ENCODE results near the gene FAM168A.

Gene FAM168A

GRCh38 chr11:73597956-73598718 is at the start of gene FAM168A:
TSS of gene FAM168A (minus strand) at chr11:73598112. CDS start at chr11:73468474, 129,638 bp downstream.
- peak; percentile 15 for TF ChIP-seq CTCF (IDR thresholded peaks at IDR 0.05; ENCODE audit: insufficient read depth, low read length, poor library complexity, severe bottlenecking)
- Histone ChIP-seq H3K27me3 (replicated peaks; ENCODE audit: control insufficient read depth, insufficient read depth, low read length) (no peaks in the 10 kb centered on the region), H3K4me3 (replicated peaks; ENCODE audit: low read depth, low read length) (peak within 1 kb of the TSS; percentile 71), H3K36me3 (ENCODE audit: control insufficient read depth, insufficient read depth, low read length) (no peaks in the 10 kb centered on the region)
- DNase-seq (ENCODE audit: extremely low read depth, insufficient read length), result peak; percentile 98

DNA sequence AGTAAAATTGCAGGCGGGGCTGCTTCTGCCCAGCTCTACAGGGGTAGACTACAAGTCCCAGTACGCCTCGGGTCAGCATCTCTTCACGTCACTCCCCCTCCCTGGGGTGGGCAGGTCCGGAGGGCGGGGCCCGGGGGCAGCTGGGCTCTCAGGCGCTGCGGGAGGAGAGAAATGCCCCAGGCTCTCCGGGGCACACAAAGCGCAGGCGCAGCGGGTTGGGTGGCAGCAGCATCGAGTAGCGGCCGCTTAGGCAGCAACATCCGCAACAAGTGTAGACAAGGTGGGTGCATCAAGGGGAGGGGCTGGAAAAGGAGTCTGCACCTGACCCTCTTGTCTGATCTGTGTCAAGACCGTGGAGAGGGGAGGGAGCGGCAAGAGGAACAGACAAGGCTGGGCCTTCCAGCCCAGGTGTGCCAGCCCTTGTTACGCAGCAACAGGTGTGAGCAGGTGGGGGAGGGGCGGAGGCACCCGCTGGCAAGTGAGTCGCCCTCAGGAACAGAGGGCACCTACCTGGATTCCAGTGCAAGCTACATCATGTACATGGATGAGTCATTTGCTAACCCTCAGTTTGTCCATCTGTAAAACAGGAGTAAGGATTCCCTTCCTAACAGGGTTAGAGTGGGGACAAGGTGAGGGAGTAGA is 49.7 kb upstream of the FAM168A start:
- Histone ChIP-seq H3K36me3 (ENCODE audit: control insufficient read depth, insufficient read depth, low read length) (no peaks in the 10 kb centered on the region), H3K27me3 (replicated peaks; ENCODE audit: control insufficient read depth, insufficient read depth, low read length) (no peaks in the 10 kb centered on the region; the same call in 1 of the 2 replicates), H3K4me3 (replicated peaks; ENCODE audit: low read depth, low read length) (no peak overlapping the region; the same call in 1 of the 2 replicates)
- DNase-seq (ENCODE audit: extremely low read depth, insufficient read length), result peak; percentile 87
- no peak for TF ChIP-seq CTCF (IDR thresholded peaks at IDR 0.05; ENCODE audit: insufficient read depth, low read length, poor library complexity, severe bottlenecking)

DNA sequence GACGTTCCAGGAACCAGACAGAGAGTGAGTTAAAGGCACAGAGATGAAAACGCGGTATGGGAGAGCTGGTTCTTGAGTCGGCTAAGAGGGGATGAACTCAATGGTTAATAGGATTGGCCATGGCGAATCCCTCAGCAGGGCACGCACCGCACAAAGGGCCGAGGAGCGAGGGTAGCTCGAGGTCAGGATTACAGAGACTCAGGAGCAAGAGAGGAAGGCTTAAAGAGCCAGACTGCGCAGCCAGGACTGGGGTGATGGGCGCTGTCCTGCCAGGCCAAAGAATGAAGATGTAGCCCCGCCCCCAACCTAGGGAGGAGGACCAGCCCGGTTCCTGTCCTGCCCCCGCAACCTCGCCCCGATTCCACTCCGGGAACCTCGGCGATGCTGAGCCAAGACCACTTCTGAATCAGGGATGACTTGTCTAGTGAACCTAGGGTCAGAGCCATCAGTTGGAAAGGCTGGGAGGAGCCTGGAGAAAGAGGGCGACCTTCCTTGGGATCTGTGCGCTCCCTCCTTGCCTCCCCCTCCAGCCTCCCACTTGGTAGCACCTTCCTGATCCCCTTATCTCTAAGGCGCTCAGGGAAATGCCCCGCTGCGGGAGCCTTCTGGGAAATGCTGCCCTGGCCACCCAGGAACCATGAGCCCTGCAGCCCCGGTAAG is 48.2 kb upstream of the FAM168A start, which contains the start of gene PLEKHB1:
Gene PLEKHB1, plus strand, starts transcription at position 610 of the 660 bp plus-strand sequence. Its CDS starts 28 bp downstream, at position 638.
- Histone ChIP-seq H3K4me3 (replicated peaks; ENCODE audit: low read depth, low read length) (no peak within 1 kb of the TSS), H3K27me3 (replicated peaks; ENCODE audit: control insufficient read depth, insufficient read depth, low read length) (no peaks in the 10 kb centered on the region; the same call in 1 of the 2 replicates), H3K36me3 (ENCODE audit: control insufficient read depth, insufficient read depth, low read length) (no peaks in the 10 kb centered on the region)
- no peak for TF ChIP-seq CTCF (IDR thresholded peaks at IDR 0.05; ENCODE audit: insufficient read depth, low read length, poor library complexity, severe bottlenecking)
- DNase-seq (ENCODE audit: extremely low read depth, insufficient read length), result no peak

DNA sequence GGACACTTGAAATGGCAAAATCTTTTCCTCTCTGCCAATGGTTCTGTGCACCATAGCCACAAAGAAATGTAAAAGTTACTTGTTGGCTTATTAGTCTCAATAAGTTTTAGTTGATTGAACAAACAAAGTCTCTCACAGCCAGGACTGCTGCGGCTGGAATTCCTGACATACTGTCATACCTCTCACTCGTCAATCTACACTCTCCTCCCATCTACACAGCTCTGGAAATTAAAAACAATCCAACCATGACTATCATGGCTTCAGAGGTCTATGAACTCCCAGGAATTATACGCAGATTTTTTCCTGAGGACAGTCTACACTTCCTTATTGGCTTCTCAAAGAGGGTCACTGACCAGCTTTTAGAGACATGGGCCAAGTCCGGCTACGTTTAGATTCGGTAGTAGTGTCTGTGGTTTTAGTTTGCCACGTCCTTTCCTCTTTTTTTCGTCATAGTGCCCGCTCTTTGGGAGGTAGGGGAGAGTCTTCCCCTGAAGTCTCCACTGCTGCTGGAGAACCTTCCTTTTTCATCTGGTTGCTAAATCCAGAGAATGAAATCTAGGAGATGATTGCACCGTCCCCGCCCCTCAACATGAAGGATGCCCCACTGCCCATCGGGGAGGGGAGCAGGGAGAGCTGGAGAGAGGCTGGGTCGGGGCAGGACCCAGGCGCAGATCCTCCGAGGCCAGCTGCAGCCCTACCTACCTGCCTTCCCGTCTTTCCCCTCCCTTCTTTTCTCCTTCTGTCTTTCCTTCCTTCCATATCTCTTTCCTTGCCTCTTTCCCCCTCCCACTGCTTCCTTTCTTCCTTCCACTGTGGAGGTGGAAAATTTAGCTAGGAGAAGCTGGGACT is 47.4 kb upstream of the FAM168A start:
- no peaks in the 10 kb centered on the region for H3K36me3 ChIP-seq (ENCODE audit: control insufficient read depth, insufficient read depth, low read length)
- no peak overlapping the region for H3K4me3 ChIP-seq (replicated peaks; ENCODE audit: low read depth, low read length)
- DNase-seq (ENCODE audit: extremely low read depth, insufficient read length), result no peak
- no peak for TF ChIP-seq CTCF (IDR thresholded peaks at IDR 0.05; ENCODE audit: insufficient read depth, low read length, poor library complexity, severe bottlenecking)
- no peaks in the 10 kb centered on the region; the same call in 1 of the 2 replicates for H3K27me3 ChIP-seq (replicated peaks; ENCODE audit: control insufficient read depth, insufficient read depth, low read length)

DNA sequence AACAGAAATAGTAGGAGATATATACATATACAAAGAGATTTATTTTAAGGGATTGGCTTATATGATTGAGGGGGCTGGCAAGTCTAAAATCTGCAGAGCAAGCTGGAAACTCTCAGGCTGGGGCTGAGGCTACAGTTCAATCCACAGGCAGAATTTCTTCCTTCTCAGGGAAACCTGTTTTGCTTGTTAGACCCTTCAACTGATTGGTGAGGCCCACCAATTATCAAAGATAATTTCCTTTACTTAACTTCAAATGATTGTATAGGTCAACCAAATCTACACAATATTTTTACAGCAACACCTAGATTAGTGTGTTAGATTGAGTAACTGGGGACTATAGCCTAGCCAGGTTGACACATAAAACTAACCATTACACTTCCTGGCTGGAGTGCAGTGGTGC is 43.8 kb upstream of the FAM168A start:
- H3K27me3 ChIP-seq (replicated peaks; ENCODE audit: control insufficient read depth, insufficient read depth, low read length), result no peaks in the 10 kb centered on the region; the same call in 1 of the 2 replicates
- DNase-seq (ENCODE audit: extremely low read depth, insufficient read length), result no peak
- H3K36me3 ChIP-seq (ENCODE audit: control insufficient read depth, insufficient read depth, low read length), result no peaks in the 10 kb centered on the region
- no peak overlapping the region for H3K4me3 ChIP-seq (replicated peaks; ENCODE audit: low read depth, low read length)
- no peak for TF ChIP-seq CTCF (IDR thresholded peaks at IDR 0.05; ENCODE audit: insufficient read depth, low read length, poor library complexity, severe bottlenecking)

Measured in GM06990 (cell line).